Ishikawa (cell line): ENCODE data around the gene SLC16A3.

ENCODE experiments used
- CEBPB ChIP-seq: IDR thresholded peaks from 2 replicates; pipeline ENCODE4 v1.6.1; 2012
- CREB1 ChIP-seq: IDR thresholded peaks from 2 replicates; pipeline ENCODE4 v1.6.1; 2012; ENCODE audit warnings: low read depth
- EGR1 ChIP-seq: IDR thresholded peaks from 2 replicates; pipeline ENCODE4 v1.6.1; 2012
- EP300 ChIP-seq: IDR thresholded peaks from 2 replicates; pipeline ENCODE4 v1.6.1; 2012; ENCODE audit warnings: borderline replicate concordance
- FOXM1 ChIP-seq: IDR thresholded peaks from 2 replicates; pipeline ENCODE4 v1.6.1; 2012; ENCODE audit warnings: low read depth, borderline replicate concordance
- MAX ChIP-seq: IDR thresholded peaks from 2 replicates; pipeline ENCODE4 v1.6.1; 2012
- NFIC ChIP-seq: IDR thresholded peaks from 2 replicates; pipeline ENCODE4 v1.6.1; 2012
- RAD21 ChIP-seq: IDR thresholded peaks from 2 replicates; pipeline ENCODE4 v1.6.1; 2012; ENCODE audit warnings: low read depth
- REST ChIP-seq: IDR thresholded peaks from 2 replicates; pipeline ENCODE4 v1.6.1; 2012; ENCODE audit warnings: low read depth, mild to moderate bottlenecking
- TAF1 ChIP-seq: IDR thresholded peaks from 2 replicates; pipeline ENCODE4 v1.6.1; 2012; ENCODE audit warnings: low read depth, mild to moderate bottlenecking
- TCF12 ChIP-seq: IDR thresholded peaks from 2 replicates; pipeline ENCODE4 v1.6.1; 2012; ENCODE audit warnings: low read depth
- TEAD4 ChIP-seq: IDR thresholded peaks from 2 replicates; pipeline ENCODE4 v1.6.1; 2012
- USF1 ChIP-seq: IDR thresholded peaks from 2 replicates; pipeline ENCODE4 v1.6.1; 2012
- YY1 ChIP-seq: IDR thresholded peaks from 2 replicates; pipeline ENCODE4 v1.6.1; 2012; ENCODE audit warnings: low read depth
- ZBTB7A ChIP-seq: IDR thresholded peaks from 2 replicates; pipeline ENCODE4 v1.6.1; 2012; ENCODE audit warnings: low read depth

SLC16A3 gene

DNA sequence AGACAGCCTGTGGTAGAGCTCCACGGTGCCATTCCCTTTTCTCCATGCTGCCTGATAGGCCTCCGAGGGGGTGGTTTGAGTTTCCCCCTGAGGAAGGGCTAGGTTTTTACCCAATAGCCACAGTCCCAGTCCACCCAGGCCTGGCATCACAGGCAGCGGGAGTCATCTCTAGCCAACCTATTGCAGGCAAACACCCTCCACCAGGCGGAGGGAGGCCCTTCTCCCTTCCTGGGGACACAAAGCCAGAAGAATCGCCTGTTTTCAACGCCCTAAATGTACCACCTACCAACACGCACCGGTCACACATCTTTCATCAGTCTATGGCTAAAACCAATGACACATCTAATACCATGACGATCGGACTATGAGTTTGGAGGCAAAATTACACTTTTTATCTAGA, 37.3 kb downstream of the SLC16A3 start:
- no peak for TF ChIP-seq TAF1
- no peak for TF ChIP-seq FOXM1
- TF ChIP-seq RAD21, result no peak
- TF ChIP-seq ZBTB7A, result no peak
- no peak for TF ChIP-seq CREB1
- TF ChIP-seq EP300, result no peak
- no peak for TF ChIP-seq EGR1
- TF ChIP-seq CEBPB, result no peak
- TF ChIP-seq USF1, result no peak
- TF ChIP-seq TEAD4, result no peak
- no peak for TF ChIP-seq MAX
- TF ChIP-seq TCF12, result no peak
- no peak for TF ChIP-seq REST
- no peak for TF ChIP-seq YY1
- TF ChIP-seq NFIC, result no peak

DNA sequence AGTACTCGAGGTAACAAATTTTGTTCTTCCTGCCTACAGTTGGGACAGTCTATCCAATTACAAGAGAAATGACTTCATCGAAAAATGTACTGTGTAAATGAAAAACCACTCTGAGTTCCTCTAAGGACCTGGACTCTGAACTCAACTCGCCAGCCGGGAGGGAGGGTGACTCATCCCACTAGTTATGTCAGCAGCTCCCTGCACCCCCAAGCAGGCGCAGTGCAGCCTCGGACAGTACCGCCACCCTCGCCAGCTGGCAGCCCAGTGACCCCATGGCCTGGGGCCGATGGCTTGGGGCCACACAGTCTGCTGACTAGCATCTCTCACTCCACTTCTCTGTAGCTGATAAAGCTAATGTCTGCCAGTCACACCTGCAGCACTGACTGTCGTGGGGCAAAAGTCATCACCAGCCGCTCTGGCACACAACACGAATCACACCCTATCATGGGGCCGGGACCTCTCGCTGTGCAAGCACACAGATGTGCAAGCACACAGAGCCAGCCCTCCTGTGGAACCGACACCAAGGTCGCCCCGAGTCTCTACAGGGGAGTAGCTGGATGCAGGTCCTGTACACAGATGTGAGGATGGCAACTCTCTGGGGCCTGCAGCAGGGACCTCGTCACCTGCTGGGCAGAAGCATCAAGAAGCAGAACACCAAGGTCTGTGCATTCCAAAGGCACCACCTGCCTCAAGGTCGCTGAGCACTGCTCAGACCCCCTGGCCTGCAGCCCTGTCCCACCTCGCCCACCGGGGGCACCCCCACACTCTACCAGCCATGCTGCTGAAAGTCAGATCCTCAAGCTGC, 38.9 kb downstream of the SLC16A3 start:
- no peak for TF ChIP-seq CREB1
- no peak for TF ChIP-seq MAX
- TF ChIP-seq EGR1, result no peak
- no peak for TF ChIP-seq TAF1

GRCh38 chr17:82269138-82269881, 40.5 kb downstream of the SLC16A3 start:
- TF ChIP-seq TAF1 (no peak), TEAD4 (no peak), ZBTB7A (no peak), REST (no peak)

DNA sequence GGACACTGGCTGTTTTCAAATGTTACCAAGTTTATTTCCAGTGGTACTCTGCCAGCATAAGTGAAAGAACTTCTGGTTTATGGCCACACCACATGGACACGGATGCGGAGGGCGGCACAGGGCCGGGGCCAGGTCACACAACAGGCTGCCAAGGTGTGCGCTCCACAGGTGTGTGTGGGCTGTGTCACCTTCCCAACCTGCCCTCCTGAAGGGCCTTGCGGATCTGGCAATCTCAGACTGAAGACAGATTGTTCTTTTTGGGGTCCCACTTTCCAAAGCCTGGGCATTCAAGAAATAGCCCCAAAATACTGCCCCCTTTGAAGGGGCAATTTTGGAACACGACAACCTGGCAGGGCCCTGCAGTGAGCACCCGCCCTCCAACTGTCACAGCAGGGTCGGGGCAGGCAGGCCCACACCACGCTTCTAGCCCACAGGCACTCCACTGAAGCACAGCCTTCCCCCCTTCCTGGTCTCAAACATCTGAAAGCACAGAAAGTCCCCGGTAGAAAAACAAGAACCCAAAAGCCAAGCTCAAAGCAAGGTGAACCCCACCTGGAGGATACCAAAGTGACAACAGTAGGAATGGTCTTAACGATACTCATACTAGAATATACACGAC, 41.1 kb downstream of the SLC16A3 start:
- no peak for TF ChIP-seq NFIC
- TF ChIP-seq REST, result no peak
- TF ChIP-seq EP300, result no peak
- no peak for TF ChIP-seq CEBPB
- no peak for TF ChIP-seq CREB1

GRCh38 chr17:82270651-82271050, 41.8 kb downstream of the SLC16A3 start:
- TF ChIP-seq TAF1, result no peak
- no peak for TF ChIP-seq FOXM1
- TF ChIP-seq MAX, result no peak
- no peak for TF ChIP-seq CREB1
- TF ChIP-seq EGR1, result no peak
- TF ChIP-seq USF1, result no peak
- no peak for TF ChIP-seq EP300
